Panc1 (cell line): ENCODE measurements around the gene P2RY6.

ENCODE experiments used
- CTCF ChIP-seq: fragments of 450-650 bp; IDR thresholded peaks from 2 replicates; pipeline ENCODE4 v1.5.1; 2017; ENCODE audit warnings: mild to moderate bottlenecking
- POLR2AphosphoS5 ChIP-seq: IDR thresholded peaks from 2 replicates; pipeline ENCODE4 v1.6.1; 2012; ENCODE audit warnings: mild to moderate bottlenecking, low read depth, low read length, moderate library complexity
- REST ChIP-seq, 2 experiments: IDR thresholded peaks; 2 replicates each; pipeline ENCODE4 v1.6.1; 2011 to 2012; ENCODE audit warnings: low read depth in 2 of 2, control low read depth in 1 of 2, low read length in 1 of 2, mild to moderate bottlenecking in 1 of 2, moderate library complexity in 1 of 2; ENCODE audit not compliant: insufficient read depth in 1 of 2
- SIN3A ChIP-seq: IDR thresholded peaks from 2 replicates; pipeline ENCODE4 v1.6.1; 2012; ENCODE audit warnings: low read depth, mild to moderate bottlenecking, low read length, moderate library complexity, borderline replicate concordance; ENCODE audit not compliant: insufficient read depth

- TF ChIP-seq CTCF: no peak
- TF ChIP-seq REST (IDR thresholded peaks at IDR 0.05; ENCODE audit: insufficient read depth in 1 of 2, low read depth in 2 of 2, low read length in 1 of 2): no peak
- no peak for TF ChIP-seq POLR2AphosphoS5
- TF ChIP-seq SIN3A: no peak
Observed at GRCh38 chr11:73239571-73240189, 32.5 kb upstream of the P2RY6 start.
